Measurements from ENCODE around the gene FAM3A.
"Not testable (repeated sequence)": the region's sequence is repeated elsewhere in the genome, so short reads cannot be mapped to it uniquely, and the experiment has no call there.

The FAM3A gene

GRCh38 chrX:154515966-154516655 is at the start of gene FAM3A:
Gene FAM3A, minus strand, starts transcription at chrX:154516232. Its CDS starts 460 bp downstream, at chrX:154515772.
- peak; percentile 88 for DNase-seq

GRCh38 chrX:154562295-154562694 is 46.3 kb upstream of the FAM3A start:
- DNase-seq: not testable (repeated sequence)

- not testable (repeated sequence) for DNase-seq
Observed at GRCh38 chrX:154560326-154560725, 44.3 kb upstream of the FAM3A start.

GRCh38 chrX:154558896-154559295 is 42.9 kb upstream of the FAM3A start:
- DNase-seq: not testable (repeated sequence)

- DNase-seq: not testable (repeated sequence)
Observed at GRCh38 chrX:154558060-154558690, 42.1 kb upstream of the FAM3A start.

GRCh38 chrX:154552112-154552806 is 36.2 kb upstream of the FAM3A start:
- DNase-seq: not testable (repeated sequence)

- no peak for DNase-seq
Observed at GRCh38 chrX:154549766-154550165, 33.7 kb upstream of the FAM3A start.

GRCh38 chrX:154548028-154548316 is 31.9 kb upstream of the FAM3A start:
- DNase-seq: no peak

GRCh38 chrX:154547245-154548027 is 31.4 kb upstream of the FAM3A start, which contains the start of gene IKBKG:
Gene IKBKG, plus strand, starts transcription at chrX:154547620. Its CDS starts 4,383 bp downstream, at chrX:154552003.
- peak; percentile 89 for DNase-seq

- peak; percentile 79 for DNase-seq
Observed at GRCh38 chrX:154546354-154547244, 30.6 kb upstream of the FAM3A start, which contains the start of gene G6PD. Gene G6PD, minus strand, starts transcription at chrX:154546846. Its CDS starts 691 bp downstream, at chrX:154546155.

- no peak for DNase-seq
Observed at GRCh38 chrX:154545673-154546274, 29.7 kb upstream of the FAM3A start.

- DNase-seq: no peak
Observed at GRCh38 chrX:154542723-154543424, 26.8 kb upstream of the FAM3A start.

- DNase-seq: no peak
Observed at GRCh38 chrX:154541896-154542722, 26.1 kb upstream of the FAM3A start.

GRCh38 chrX:154541589-154541895 is 25.5 kb upstream of the FAM3A start:
- no peak for DNase-seq

- DNase-seq: no peak
Observed at GRCh38 chrX:154540897-154541535, 25.0 kb upstream of the FAM3A start.

GRCh38 chrX:154540365-154540764 is 24.3 kb upstream of the FAM3A start:
- not testable (repeated sequence) for DNase-seq

GRCh38 chrX:154539077-154539476 is 23.0 kb upstream of the FAM3A start:
- DNase-seq: no peak

- no peak for DNase-seq
Observed at GRCh38 chrX:154535892-154536291, 19.9 kb upstream of the FAM3A start.

- DNase-seq: peak; percentile 71
Observed at GRCh38 chrX:154534526-154535322, 18.7 kb upstream of the FAM3A start.
